Activated T-helper 1 cell treated with anti-CD3 and anti-CD28 coated beads, Interleukin-12 subunit alpha, Interleukin-12 subunit beta, Interleukin-2, Interleukin-4 antibody, amounts not matched to agents 30 ng/mL and 10 ng/mL and 1 ng/mL, durations not matched to agents 14 hours and 24 hours and 36 hours (primary cell): ENCODE results near the gene TXK. TPM values are rescaled to one million over a fixed set of nuclear protein-coding genes. Genes with fewer than 3 reads are reported as not detected.

Experiments
- DNase-seq: peaks from one replicate; pipeline ENCODE4 v3.0.0; 2021; ENCODE audit warnings: low spot score
- H3K27ac Mint-ChIP-seq: one replicate; pipeline ENCODE4 v1.8.0; 2021; ENCODE audit warnings: mild to moderate bottlenecking, mixed read lengths
- H3K27me3 Mint-ChIP-seq: one replicate; pipeline ENCODE4 v1.8.0; 2022; ENCODE audit warnings: mild to moderate bottlenecking, moderate library complexity, mixed read lengths; ENCODE audit not compliant: insufficient read depth
- H3K36me3 Mint-ChIP-seq: one replicate; pipeline ENCODE4 v1.8.0; 2021; ENCODE audit warnings: low read depth, mixed read lengths
- H3K4me1 Mint-ChIP-seq: one replicate; pipeline ENCODE4 v1.8.0; 2021; ENCODE audit warnings: low read depth, mixed read lengths
- H3K4me3 Mint-ChIP-seq: one replicate; pipeline ENCODE4 v1.8.0; 2021; ENCODE audit warnings: mild to moderate bottlenecking, moderate library complexity, mixed read lengths
- H3K9me3 Mint-ChIP-seq: one replicate; pipeline ENCODE4 v1.8.0; 2021; ENCODE audit warnings: mixed read lengths
- intact Hi-C: fragments of 100-400 bp; cut with micrococcal nuclease; formaldehyde crosslinking; loops from one replicate; pipeline ENCODE4 v1.15.1; 2024
- total RNA-seq: library from RNA; stranded (reverse); gene quantifications from 2 replicates; pipeline ENCODE4 v1.2.3, GENCODE V29; 2022

TXK gene
- total RNA-seq, 1 donor from 2014 or later: 12.5 TPM

GRCh38 chr4:48112017-48112667, 21.9 kb downstream of the TXK start:
- no peak for DNase-seq
- intact Hi-C loops: no loop called here
- Mint-ChIP-seq H3K36me3 (peaks cover 34% of the 10 kb centered on the region), H3K9me3 (no peaks in the 10 kb centered on the region), H3K4me1 (peaks cover 21% of the 10 kb centered on the region), H3K4me3 (no peak overlapping the region), H3K27ac (no peak overlapping the region), H3K27me3 (no peaks in the 10 kb centered on the region)

- intact Hi-C loops: no loop called here
- Mint-ChIP-seq H3K9me3 (no peaks in the 10 kb centered on the region), H3K4me1 (peaks cover 28% of the 10 kb centered on the region), H3K27ac (no peak overlapping the region), H3K4me3 (no peak overlapping the region), H3K27me3 (no peaks in the 10 kb centered on the region), H3K36me3 (peaks cover 39% of the 10 kb centered on the region)
- DNase-seq: no peak
These were observed 23.5 kb downstream of the TXK start for GRCh38 chr4:48110452-48110978.

GRCh38 chr4:48109413-48110263, 24.4 kb downstream of the TXK start:
- H3K27ac Mint-ChIP-seq: peak overlapping the region; percentile 21
- H3K9me3 Mint-ChIP-seq: no peaks in the 10 kb centered on the region
- H3K27me3 Mint-ChIP-seq: no peaks in the 10 kb centered on the region
- no peak for DNase-seq
- no peak overlapping the region for H3K4me3 Mint-ChIP-seq
- H3K36me3 Mint-ChIP-seq: peaks cover 42% of the 10 kb centered on the region
- H3K4me1 Mint-ChIP-seq: peaks cover 33% of the 10 kb centered on the region
- intact Hi-C loops: loop anchor here (1.0 kb wide), 1 partner anchor 32 kb away; no protein-coding TSS in a partner anchor

- Mint-ChIP-seq H3K27ac (no peak overlapping the region), H3K27me3 (no peaks in the 10 kb centered on the region), H3K9me3 (no peaks in the 10 kb centered on the region), H3K4me3 (no peak overlapping the region), H3K4me1 (peaks cover 33% of the 10 kb centered on the region), H3K36me3 (peaks cover 40% of the 10 kb centered on the region)
- intact Hi-C loops: loop anchor here (1.0 kb wide), 1 partner anchor 33 kb away; no protein-coding TSS in a partner anchor
- no peak for DNase-seq
These were observed 25.6 kb downstream of the TXK start for GRCh38 chr4:48108309-48109073.

GRCh38 chr4:48105230-48105629, 28.8 kb downstream of the TXK start:
- no peak for DNase-seq
- intact Hi-C loops: no loop called here
- H3K4me3 Mint-ChIP-seq: no peak overlapping the region
- peaks cover 31% of the 10 kb centered on the region for H3K36me3 Mint-ChIP-seq
- no peak overlapping the region for H3K27ac Mint-ChIP-seq
- H3K9me3 Mint-ChIP-seq: no peaks in the 10 kb centered on the region
- H3K4me1 Mint-ChIP-seq: peaks cover 30% of the 10 kb centered on the region
- no peaks in the 10 kb centered on the region for H3K27me3 Mint-ChIP-seq

- H3K9me3 Mint-ChIP-seq: no peaks in the 10 kb centered on the region
- no peak overlapping the region for H3K4me3 Mint-ChIP-seq
- H3K4me1 Mint-ChIP-seq: peaks cover 24% of the 10 kb centered on the region
- H3K27ac Mint-ChIP-seq: peak overlapping the region; percentile 63
- H3K36me3 Mint-ChIP-seq: peaks cover 27% of the 10 kb centered on the region
- no peak for DNase-seq
- no peaks in the 10 kb centered on the region for H3K27me3 Mint-ChIP-seq
- intact Hi-C loops: loop anchor here (1.0 to 5.0 kb wide), 8 partner anchors 17 to 189 kb away; partner anchors contain the start of genes CNGA1, NFXL1 and NIPAL1
These were observed 30.4 kb downstream of the TXK start for GRCh38 chr4:48103483-48104139.

GRCh38 chr4:48102303-48102702, 31.7 kb downstream of the TXK start:
- H3K9me3 Mint-ChIP-seq: no peaks in the 10 kb centered on the region
- peaks cover 24% of the 10 kb centered on the region for H3K4me1 Mint-ChIP-seq
- H3K27me3 Mint-ChIP-seq: no peaks in the 10 kb centered on the region
- no peak overlapping the region for H3K4me3 Mint-ChIP-seq
- no peak for DNase-seq
- intact Hi-C loops: loop anchor here (2.0 to 5.0 kb wide), 2 partner anchors 16 to 85 kb away; partner anchors contain the start of genes CNGA1 and NIPAL1
- peaks cover 25% of the 10 kb centered on the region for H3K36me3 Mint-ChIP-seq
- H3K27ac Mint-ChIP-seq: no peak overlapping the region

GRCh38 chr4:48100256-48100655, 33.8 kb downstream of the TXK start:
- Mint-ChIP-seq H3K27me3 (no peaks in the 10 kb centered on the region), H3K4me1 (peaks cover 13% of the 10 kb centered on the region), H3K36me3 (peaks cover 22% of the 10 kb centered on the region), H3K27ac (no peak overlapping the region), H3K4me3 (no peak overlapping the region), H3K9me3 (no peaks in the 10 kb centered on the region)
- intact Hi-C loops: loop anchor here (5.0 kb wide), 1 partner anchor 83 kb away; the partner anchor contains the start of genes CNGA1 and NIPAL1
- DNase-seq: no peak

- no peak overlapping the region for H3K4me3 Mint-ChIP-seq
- no peaks in the 10 kb centered on the region for H3K9me3 Mint-ChIP-seq
- intact Hi-C loops: no loop called here
- no peak for DNase-seq
- no peaks in the 10 kb centered on the region for H3K27me3 Mint-ChIP-seq
- no peaks in the 10 kb centered on the region for H3K4me1 Mint-ChIP-seq
- H3K36me3 Mint-ChIP-seq: peaks cover 27% of the 10 kb centered on the region
- no peak overlapping the region for H3K27ac Mint-ChIP-seq
These were observed 38.6 kb downstream of the TXK start for GRCh38 chr4:48095441-48095840.

- H3K9me3 Mint-ChIP-seq: no peaks in the 10 kb centered on the region
- intact Hi-C loops: no loop called here
- H3K4me1 Mint-ChIP-seq: no peaks in the 10 kb centered on the region
- no peak for DNase-seq
- H3K4me3 Mint-ChIP-seq: no peak overlapping the region
- H3K27ac Mint-ChIP-seq: no peak overlapping the region
- peaks cover 23% of the 10 kb centered on the region for H3K36me3 Mint-ChIP-seq
- H3K27me3 Mint-ChIP-seq: no peaks in the 10 kb centered on the region
These were observed 40.0 kb downstream of the TXK start for GRCh38 chr4:48093991-48094416.

- Mint-ChIP-seq H3K27ac (no peak overlapping the region), H3K4me1 (no peaks in the 10 kb centered on the region), H3K27me3 (no peaks in the 10 kb centered on the region), H3K4me3 (no peak overlapping the region), H3K36me3 (peaks cover 34% of the 10 kb centered on the region), H3K9me3 (no peaks in the 10 kb centered on the region)
- DNase-seq: no peak
- intact Hi-C loops: no loop called here
These were observed 43.4 kb downstream of the TXK start for GRCh38 chr4:48090621-48091020.
